T-helper 9 cell (primary cell): ENCODE results near the gene FANCC.

Experiments used
- DNase-seq: peaks from one replicate; pipeline ENCODE4 v3.0.0-alpha.2; 2020
- total RNA-seq, 2 donors: gene quantifications; one replicate each; lab custom pipeline; 2026; lab: John Stamatoyannopoulos, UW

FANCC gene
- total RNA-seq = 3.4 to 7.9 reads per million in 2 donors

GRCh38 chr9:95317119-95317892, at the start of gene FANCC:
Gene FANCC, minus strand, starts transcription at chr9:95317709. Its CDS starts 68,418 bp downstream, at chr9:95249291.
- DNase-seq = peak; percentile 69

GRCh38 chr9:95366731-95367325, 49.3 kb upstream of the FANCC start:
- DNase-seq = no peak

- no peak for DNase-seq
Observed at GRCh38 chr9:95365766-95366165, 48.3 kb upstream of the FANCC start.

GRCh38 chr9:95363051-95363841, 45.7 kb upstream of the FANCC start:
- no peak for DNase-seq

GRCh38 chr9:95360866-95361265, 43.4 kb upstream of the FANCC start:
- no peak for DNase-seq

GRCh38 chr9:95357316-95357715, 39.8 kb upstream of the FANCC start:
- no peak for DNase-seq

GRCh38 chr9:95355500-95355899, 38.0 kb upstream of the FANCC start:
- DNase-seq = no peak

GRCh38 chr9:95351051-95351450, 33.5 kb upstream of the FANCC start:
- DNase-seq = no peak

- DNase-seq = no peak
Observed at GRCh38 chr9:95350266-95350665, 32.8 kb upstream of the FANCC start.

GRCh38 chr9:95349091-95350038, 31.9 kb upstream of the FANCC start:
- no peak for DNase-seq

- no peak for DNase-seq
Observed at GRCh38 chr9:95346021-95346420, 28.5 kb upstream of the FANCC start.

- no peak for DNase-seq
Observed at GRCh38 chr9:95344735-95345325, 27.3 kb upstream of the FANCC start.

GRCh38 chr9:95343725-95344287, 26.3 kb upstream of the FANCC start:
- DNase-seq = no peak

GRCh38 chr9:95342571-95342970, 25.1 kb upstream of the FANCC start:
- no peak for DNase-seq

- DNase-seq = no peak
Observed at GRCh38 chr9:95341293-95341962, 23.9 kb upstream of the FANCC start.

GRCh38 chr9:95338243-95338642, 20.7 kb upstream of the FANCC start:
- DNase-seq = no peak

GRCh38 chr9:95336281-95336680, 18.8 kb upstream of the FANCC start:
- no peak for DNase-seq

- DNase-seq = no peak
Observed at GRCh38 chr9:95333426-95333825, 15.9 kb upstream of the FANCC start.

GRCh38 chr9:95332860-95333259, 15.4 kb upstream of the FANCC start:
- DNase-seq = no peak

- DNase-seq = no peak
Observed at GRCh38 chr9:95330720-95331404, 13.4 kb upstream of the FANCC start.
